GM12878 (cell line): ENCODE data around the gene ANXA3. TPM values are rescaled to one million over a fixed set of nuclear protein-coding genes. Genes with fewer than 3 reads are reported as not detected.

Source experiments
- ATAC-seq: fragments of 200-7000 bp; cut with Tn5 transposase; 3 replicates; pipeline ENCODE4 v1.9.1; 2020; ENCODE audit warnings: mild to moderate bottlenecking, moderate library complexity
- BruUV-seq: library from RNA; stranded (reverse); fragments of 400-500 nt; replicated peaks from 2 replicates; lab custom pipeline; 2021; lab: Mats Ljungman, UMichigan
- CTCF ChIA-PET: fragments of 300-600 bp; sonication (Branson Sonifier 250); formaldehyde crosslinking; extraction: SDS; loops from one replicate; lab custom pipeline; 2021; ENCODE audit warnings: inconsistent platforms; lab: Yijun Ruan, JAX
- POLR2A ChIA-PET: fragments of 350-600 bp; formaldehyde crosslinking; extraction: SDS; loops from one replicate; lab custom pipeline; 2021; ENCODE audit warnings: inconsistent platforms; lab: Charles Lee
- RAD21 ChIA-PET: fragments of 300-600 bp; sonication (Branson Sonifier 250); formaldehyde crosslinking; loops from one replicate; lab custom pipeline; 2023; ENCODE audit warnings: antibody characterized with exemption; ENCODE audit not compliant: unreplicated experiment; lab: Charles Lee
- SMC1A ChIA-PET: fragments of 300-600 bp; sonication (Branson Sonifier 250); formaldehyde crosslinking; loops from one replicate; lab custom pipeline; 2023; ENCODE audit not compliant: unreplicated experiment, uncharacterized antibody; lab: Charles Lee
- DNase-seq: peaks from one replicate; pipeline ENCODE4 v3.0.0-alpha.2; 2011; ENCODE audit warnings: low read depth, low spot score
- FAIRE-seq: peaks from 3 replicates; lab custom pipeline; 2011; peaks lifted over from hg19 to GRCh38; lab: Jason Lieb, UNC
- H2AFZ ChIP-seq: 2 replicates; pipeline ENCODE4 v1.6.0; 2011; ENCODE audit warnings: low read depth, low read length, control low read depth; ENCODE audit not compliant: control insufficient read depth
- H3K27ac ChIP-seq: 2 replicates; pipeline ENCODE4 v1.5.1; 2011; ENCODE audit warnings: control low read depth; ENCODE audit not compliant: control insufficient read depth, insufficient read depth
- H3K27me3 ChIP-seq, 2 experiments: replicated peaks in 1 of 2; 2 replicates each; pipeline versions ENCODE4 v1.6.0 to v1.6.1; 2011; ENCODE audit warnings: low read length in 1 of 2; ENCODE audit not compliant: control insufficient read depth in 2 of 2, insufficient read depth in 2 of 2
- H3K36me3 ChIP-seq, 2 experiments: 2 replicates each; pipeline ENCODE4 v1.5.1; 2011; ENCODE audit warnings: low read length in 1 of 2; ENCODE audit not compliant: control insufficient read depth in 2 of 2, insufficient read depth in 2 of 2
- H3K4me1 ChIP-seq: 2 replicates; pipeline ENCODE4 v1.6.1; 2011; ENCODE audit warnings: mild to moderate bottlenecking, low read length, moderate library complexity, mixed read lengths; ENCODE audit not compliant: control insufficient read depth, insufficient read depth
- H3K4me2 ChIP-seq: 2 replicates; pipeline ENCODE4 v1.6.0; 2011; ENCODE audit warnings: control low read depth; ENCODE audit not compliant: control insufficient read depth, insufficient read depth
- H3K4me3 ChIP-seq: fragments of 200-600 bp; sonication (generic); 2 replicates; pipeline ENCODE4 v1.5.1; 2016
- H3K79me2 ChIP-seq: 2 replicates; pipeline ENCODE4 v1.6.0; 2011; ENCODE audit warnings: low read length; ENCODE audit not compliant: control insufficient read depth, insufficient read depth
- H3K9ac ChIP-seq: 2 replicates; pipeline ENCODE4 v1.8.0; 2011; ENCODE audit warnings: low read length, control low read depth, mixed read lengths; ENCODE audit not compliant: control insufficient read depth, insufficient read depth
- H3K9me3 ChIP-seq: replicated peaks from 3 replicates; pipeline ENCODE4 v1.5.1; 2011; ENCODE audit warnings: mild to moderate bottlenecking, low read length; ENCODE audit not compliant: control insufficient read depth, insufficient read depth
- H4K20me1 ChIP-seq: 2 replicates; pipeline ENCODE4 v1.6.0; 2011; ENCODE audit not compliant: control insufficient read depth, insufficient read depth
- BRCA1 ChIP-seq: IDR thresholded peaks from 2 replicates; pipeline ENCODE4 v1.6.1; 2011; ENCODE audit warnings: low read depth, low read length, improper control_type of control experiment
- CEBPB ChIP-seq, 2 experiments: fragments of 150-350 bp in 1 of 2; IDR thresholded peaks; 2 replicates each; pipeline ENCODE4 v1.6.1; 2012 to 2014; ENCODE audit warnings: low read depth in 2 of 2, low read length in 2 of 2, borderline replicate concordance in 1 of 2, inconsistent platforms in 1 of 2
- ETV6 ChIP-seq, 2 experiments: fragments of 450-650 bp in 1 of 2; IDR thresholded peaks in 1 of 2; conservative IDR thresholded peaks in 1 of 2; 2 replicates each; pipeline ENCODE4 v1.6.1; 2014; ENCODE audit warnings: antibody characterized with exemption in 1 of 2, borderline replicate concordance in 1 of 2, low read depth in 1 of 2, mild to moderate bottlenecking in 1 of 2, moderate library complexity in 1 of 2
- HSF1 ChIP-seq: fragments of 150-350 bp; IDR thresholded peaks from 2 replicates; pipeline ENCODE4 v1.6.1; 2014; ENCODE audit warnings: mild to moderate bottlenecking, low read depth, low read length
- IKZF2 ChIP-seq, 2 experiments: fragments of 450-650 bp; IDR thresholded peaks; 2 replicates each; pipeline ENCODE4 v1.6.1; 2017; ENCODE audit warnings: mild to moderate bottlenecking in 2 of 2, moderate library complexity in 2 of 2
- PBX3 ChIP-seq: IDR thresholded peaks from 2 replicates; pipeline ENCODE4 v1.6.1; 2011; ENCODE audit warnings: mild to moderate bottlenecking, low read depth, low read length, moderate library complexity; ENCODE audit not compliant: insufficient replicate concordance
- SIN3A ChIP-seq: IDR thresholded peaks from 2 replicates; pipeline ENCODE4 v1.6.1; 2012; ENCODE audit warnings: low read depth, low read length, improper control_type of control experiment
- TARDBP ChIP-seq: IDR thresholded peaks from 2 replicates; pipeline ENCODE4 v1.6.1; 2016; ENCODE audit warnings: borderline replicate concordance
- WRNIP1 ChIP-seq: IDR thresholded peaks from 2 replicates; pipeline ENCODE4 v1.6.1; 2011; ENCODE audit warnings: low read depth, low read length, improper control_type of control experiment, borderline replicate concordance
- ZNF274 ChIP-seq: IDR thresholded peaks from one replicate; pipeline ENCODE4 v1.8.0; 2011; ENCODE audit not compliant: insufficient read length, insufficient read depth
- WGBS: methylation state at CpG from one replicate; pipeline ENCODE4 v1.1.6; 2016; ENCODE audit warnings: low lambda C conversion rate; ENCODE audit not compliant: insufficient replicate concordance, insufficient coverage; ENCODE audit errors: missing lambda C conversion rate; 5-methylcytosine and 5-hydroxymethylcytosine counted together
- in situ Hi-C: fragments of 300-500 bp; cut with MboI; formaldehyde crosslinking; loops from 9 replicates; pipeline ENCODE4 v1.14.3; 2018; ENCODE audit warnings: mixed read lengths
- intact Hi-C: fragments of 100-400 bp; cut with micrococcal nuclease; formaldehyde crosslinking; loops from one replicate; pipeline ENCODE4 v1.14.2; 2022; ENCODE audit not compliant: unreplicated experiment
- polyA plus RNA-seq, 11 experiments: library from polyadenylated mRNA; depleted of rRNA in 4 of 11; unstranded in 6 of 11; stranded (reverse) in 5 of 11; fragments of >200 nt; fragmentation: Nextera tagmentation in 4 of 11; fragmentation: Illumina TruSeq in 1 of 11; extraction: Ambion mirVana in 4 of 11; extraction: Trizol in 1 of 11; gene quantifications; 1 replicate in 1 of 11; 2 replicates in 10 of 11; pipeline versions ENCODE4 v1.2.1 to v1.2.3, GENCODE V29; 2011 to 2016; ENCODE audit warnings: inconsistent platforms in 2 of 11, missing spikeins in 2 of 11, low read depth in 1 of 11
- total RNA-seq, 4 experiments: library from RNA; depleted of rRNA in 3 of 4; stranded (reverse); fragments of >200 nt in 3 of 4; fragmentation: Illumina TruSeq in 1 of 4; extraction: Trizol in 1 of 4; gene quantifications; 2 replicates each; pipeline versions ENCODE4 v1.2.1 to v1.2.3, GENCODE V29; 2013 to 2021

ANXA3 gene
- total and polyA plus RNA-seq, 10 of the 15 experiments (the other 5 are each of a cell fraction or from before 2014, with no cell fraction given): 0.28 to 14.7 (median 0.91) TPM

GRCh38 chr4:78648640-78649363, 97.2 kb downstream of the ANXA3 start:
- H3K4me1 ChIP-seq: peaks cover 4% of the 10 kb centered on the region; the same call in 1 of the 2 replicates
- no peaks in the 10 kb centered on the region for H4K20me1 ChIP-seq
- H3K27me3 ChIP-seq: no peaks in the 10 kb centered on the region
- SMC1A ChIA-PET: interaction anchor here (2.0 to 7.7 kb wide), 2 partner anchors 8 to 213 kb away, joined by 11 to 74 read pairs; no protein-coding TSS in a partner anchor
- H3K9me3 ChIP-seq: no peaks in the 10 kb centered on the region
- CTCF ChIA-PET: no interaction called here
- H3K27ac ChIP-seq: no peak overlapping the region
- H3K9ac ChIP-seq: no peak overlapping the region
- no peak overlapping the region for H3K4me2 ChIP-seq
- DNase-seq: no peak
- no peak for FAIRE-seq
- H2AFZ ChIP-seq: no peak overlapping the region
- H3K79me2 ChIP-seq: no peaks in the 10 kb centered on the region
- RAD21 ChIA-PET: no interaction called here
- H3K36me3 ChIP-seq: no peaks in the 10 kb centered on the region
- POLR2A ChIA-PET: no interaction called here
- TF ChIP-seq IKZF2 (IDR thresholded peaks at IDR 0.05) (no peak), HSF1 (no peak), PBX3 (no peak), TARDBP (no peak), WRNIP1 (no peak), SIN3A (no peak), BRCA1 (no peak), CEBPB (IDR thresholded peaks at IDR 0.05; ENCODE audit: borderline replicate concordance in 1 of 2, low read depth in 2 of 2, low read length in 2 of 2) (no peak), ETV6 (conservative IDR thresholded peaks at IDR 0.05 in 1 of 2, IDR thresholded peaks at IDR 0.05 in 1 of 2; ENCODE audit: borderline replicate concordance in 1 of 2, low read depth in 1 of 2) (no peak), ZNF274 (no peak)
- no TSS peak for BruUV-seq
- WGBS: 32% methylated on average over 4 of the region's 4 CpGs
- no peak overlapping the region for H3K4me3 ChIP-seq
- ATAC-seq: no peak
- in situ Hi-C loops (no loop called here), intact Hi-C loops (no loop called here)
